Esophagus (tissue), 2 donors: ENCODE data around the gene RNF212. TPM values are rescaled to one million over a fixed set of nuclear protein-coding genes. Genes with fewer than 3 reads are reported as not detected.

ENCODE experiments used
- H3K27ac ChIP-seq, 2 donors: one replicate each; pipeline ENCODE4 v1.5.1; 2013; ENCODE audit warnings: low read depth in 2 of 2, mild to moderate bottlenecking in 2 of 2, inconsistent platforms in 1 of 2, low read length in 1 of 2, moderate library complexity in 1 of 2
- H3K27me3 ChIP-seq, 2 donors: one replicate each; pipeline ENCODE4 v1.6.1; 2013; ENCODE audit warnings: low read length in 2 of 2, control low read depth in 1 of 2, mild to moderate bottlenecking in 1 of 2; ENCODE audit not compliant: insufficient read depth in 2 of 2, control insufficient read depth in 1 of 2
- H3K36me3 ChIP-seq, 2 donors: one replicate each; pipeline ENCODE4 v1.6.1; 2013; ENCODE audit warnings: low read length in 1 of 2; ENCODE audit not compliant: control insufficient read depth in 2 of 2, insufficient read depth in 2 of 2
- H3K4me1 ChIP-seq, 2 donors: one replicate each; pipeline ENCODE4 v1.6.1; 2013; ENCODE audit warnings: low read length in 1 of 2; ENCODE audit not compliant: control insufficient read depth in 2 of 2, insufficient read depth in 2 of 2
- H3K4me3 ChIP-seq, 2 donors: one replicate each; pipeline ENCODE4 v1.5.1; 2013; ENCODE audit warnings: low read length in 2 of 2, mild to moderate bottlenecking in 2 of 2, low read depth in 1 of 2, moderate library complexity in 1 of 2
- H3K9me3 ChIP-seq, 2 donors: one replicate each; pipeline ENCODE4 v1.6.1; 2013; ENCODE audit warnings: mild to moderate bottlenecking in 2 of 2, low read depth in 1 of 2, low read length in 1 of 2, moderate library complexity in 1 of 2; ENCODE audit not compliant: control insufficient read depth in 2 of 2, insufficient read depth in 1 of 2
- WGBS, 2 donors: extraction: QIAGEN DNeasy Blood & Tissue Kit; methylation state at CpG; one replicate each; pipeline ENCODE4 v1.1.7; 2013; 5-methylcytosine and 5-hydroxymethylcytosine counted together
- polyA plus RNA-seq, 2 donors: library from polyadenylated mRNA; stranded (reverse); fragments of 200-250 nt; gene quantifications; one replicate each; pipeline ENCODE4 v1.2.3, GENCODE V29; 2013
- donor health status: healthy with polysubstance abuse.
- donor health status: Bipolar disorder and iron deficiency.

Gene RNF212
- polyA plus RNA-seq, 2 donors, result 1.2 to 1.7 TPM

DNA sequence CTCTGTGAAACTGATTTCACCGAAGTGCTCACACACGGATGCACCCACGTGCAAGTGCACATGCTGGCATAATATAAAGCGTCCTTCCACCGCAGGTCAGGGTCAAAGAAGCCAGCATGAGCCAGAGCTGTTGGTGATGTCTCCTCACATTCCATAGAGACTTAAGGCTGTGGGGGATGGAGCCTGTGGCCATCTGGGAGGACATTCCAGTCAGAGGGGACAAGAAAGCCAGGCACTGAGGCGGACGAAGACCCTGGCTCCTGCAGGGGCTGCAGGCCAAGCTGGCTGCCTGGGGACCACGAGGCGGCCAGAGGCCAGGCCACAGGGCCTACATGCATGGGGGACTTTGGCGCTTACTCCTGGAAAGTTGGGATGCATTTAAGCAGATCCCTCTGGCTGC lies 7.7 kb downstream of the RNF212 start:
- Histone ChIP-seq H3K27me3 (no peaks in the 10 kb centered on the region), H3K36me3 (no peaks in the 10 kb centered on the region), H3K9me3 (no peaks in the 10 kb centered on the region), H3K4me3 (no peak overlapping the region), H3K4me1 (no peaks in the 10 kb centered on the region), H3K27ac (no peak overlapping the region)
- WGBS, 2 donors, result 75 to 79% methylated on average over 10 of the region's 10 CpGs

DNA sequence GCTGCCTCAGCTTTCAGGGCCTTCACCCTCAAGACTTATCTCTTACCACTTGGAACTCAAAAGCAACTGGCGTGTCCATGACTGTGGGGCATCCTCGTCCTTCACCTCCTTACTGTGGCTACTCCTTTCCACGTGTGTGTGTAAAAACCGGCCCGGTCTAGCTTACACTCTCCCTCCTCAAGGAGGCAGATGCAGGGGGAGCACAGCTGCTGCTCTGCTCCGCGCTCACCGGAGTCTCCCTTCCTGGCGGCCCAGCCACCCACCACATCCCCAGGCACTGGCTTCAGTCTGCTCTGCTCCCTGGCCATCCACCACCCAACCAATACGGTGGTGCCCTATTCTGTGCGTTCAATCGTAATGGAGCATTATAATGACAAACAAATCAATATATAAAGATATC lies 8.3 kb downstream of the RNF212 start:
- no peaks in the 10 kb centered on the region for H3K9me3 ChIP-seq
- H3K27ac ChIP-seq, result no peak overlapping the region
- H3K4me3 ChIP-seq, result no peak overlapping the region
- H3K36me3 ChIP-seq, result no peaks in the 10 kb centered on the region
- WGBS, 2 donors, result 78% methylated on average over 12 of the region's 12 CpGs
- H3K27me3 ChIP-seq, result no peaks in the 10 kb centered on the region
- H3K4me1 ChIP-seq, result no peaks in the 10 kb centered on the region

DNA sequence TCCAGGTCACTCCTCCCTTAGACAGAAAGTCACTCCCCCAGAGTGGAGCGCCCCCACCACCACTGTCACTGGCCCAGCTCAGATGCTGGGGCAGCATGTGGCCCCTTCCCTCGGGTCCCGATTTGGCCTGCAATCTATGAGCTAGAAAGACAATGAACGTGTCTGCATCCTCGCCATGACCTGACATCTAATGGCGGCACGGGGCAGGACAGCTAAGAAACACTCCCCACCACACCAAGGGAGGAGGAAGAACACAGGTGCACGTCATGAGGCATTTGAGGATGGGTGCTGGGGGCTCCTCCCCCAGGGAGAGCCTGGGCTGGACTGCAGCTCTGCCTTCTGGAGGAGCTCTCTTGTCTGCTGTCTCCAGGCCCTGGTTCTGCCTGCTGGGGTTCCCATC lies 8.7 kb downstream of the RNF212 start:
- Histone ChIP-seq H3K4me3 (no peak overlapping the region), H3K27ac (no peak overlapping the region), H3K27me3 (no peaks in the 10 kb centered on the region), H3K9me3 (no peaks in the 10 kb centered on the region), H3K36me3 (no peaks in the 10 kb centered on the region), H3K4me1 (no peaks in the 10 kb centered on the region)
- WGBS, 2 donors, result 86 to 88% methylated on average over 8 of the region's 8 CpGs

DNA sequence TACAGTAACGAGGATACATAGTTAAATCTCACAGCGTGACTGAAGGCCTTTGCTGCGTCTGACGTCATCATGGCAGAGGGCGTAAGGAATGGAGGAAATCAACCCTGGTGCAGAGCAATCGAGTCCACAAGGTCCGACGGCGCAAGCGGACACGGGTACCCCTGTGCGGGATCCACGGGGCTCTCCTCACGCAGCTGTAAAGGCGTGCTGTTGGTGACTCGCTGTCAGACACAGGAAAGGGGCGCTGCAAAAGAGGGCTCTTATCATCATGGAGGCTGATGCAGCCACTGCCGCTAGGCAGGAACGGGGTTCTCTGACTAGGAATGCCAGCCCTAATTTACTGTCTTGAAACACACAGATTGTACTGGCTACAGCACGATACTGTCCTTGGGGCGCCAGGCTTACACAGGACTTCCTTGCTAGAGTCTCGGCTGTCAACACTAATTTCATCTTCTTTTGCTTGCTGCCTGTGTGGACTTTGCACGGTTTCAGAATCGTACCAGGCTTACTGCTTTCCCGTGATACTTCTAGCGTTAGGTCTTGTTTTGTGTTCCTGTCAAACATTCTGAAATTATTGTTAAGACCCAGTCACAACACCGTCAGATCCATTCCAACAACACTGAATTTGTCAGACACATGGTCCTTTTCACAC lies 13.6 kb downstream of the RNF212 start:
- Histone ChIP-seq H3K4me1 (no peaks in the 10 kb centered on the region), H3K36me3 (no peaks in the 10 kb centered on the region), H3K27me3 (no peaks in the 10 kb centered on the region), H3K9me3 (no peaks in the 10 kb centered on the region), H3K4me3 (no peak overlapping the region), H3K27ac (no peak overlapping the region)
- WGBS, 2 donors, result 75 to 88% methylated on average over 27 of the region's 27 CpGs

DNA sequence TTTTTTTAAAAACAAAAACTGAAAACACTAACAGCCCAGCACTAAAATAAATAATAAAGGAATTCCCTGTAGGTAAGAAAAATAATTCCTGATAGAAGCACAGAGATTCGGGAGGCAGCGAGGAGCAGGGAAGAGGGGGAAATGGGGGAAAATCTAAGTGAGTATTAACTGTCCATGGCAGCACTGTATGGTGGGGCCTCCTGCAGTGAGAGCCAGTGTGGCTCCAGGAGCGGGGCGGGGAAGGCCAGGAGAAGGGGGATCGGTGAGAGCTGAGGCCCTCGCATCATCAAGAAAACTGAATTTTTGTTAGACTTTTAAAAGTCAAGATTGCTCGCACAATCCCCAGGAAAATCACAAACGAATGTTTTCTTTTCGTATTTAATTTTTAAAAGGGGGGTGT lies 14.1 kb downstream of the RNF212 start:
- no peak overlapping the region for H3K4me3 ChIP-seq
- no peaks in the 10 kb centered on the region for H3K9me3 ChIP-seq
- no peaks in the 10 kb centered on the region for H3K4me1 ChIP-seq
- 80 to 93% methylated on average over 9 of the region's 9 CpGs for WGBS, 2 donors
- no peak overlapping the region for H3K27ac ChIP-seq
- no peaks in the 10 kb centered on the region for H3K27me3 ChIP-seq
- no peaks in the 10 kb centered on the region for H3K36me3 ChIP-seq

DNA sequence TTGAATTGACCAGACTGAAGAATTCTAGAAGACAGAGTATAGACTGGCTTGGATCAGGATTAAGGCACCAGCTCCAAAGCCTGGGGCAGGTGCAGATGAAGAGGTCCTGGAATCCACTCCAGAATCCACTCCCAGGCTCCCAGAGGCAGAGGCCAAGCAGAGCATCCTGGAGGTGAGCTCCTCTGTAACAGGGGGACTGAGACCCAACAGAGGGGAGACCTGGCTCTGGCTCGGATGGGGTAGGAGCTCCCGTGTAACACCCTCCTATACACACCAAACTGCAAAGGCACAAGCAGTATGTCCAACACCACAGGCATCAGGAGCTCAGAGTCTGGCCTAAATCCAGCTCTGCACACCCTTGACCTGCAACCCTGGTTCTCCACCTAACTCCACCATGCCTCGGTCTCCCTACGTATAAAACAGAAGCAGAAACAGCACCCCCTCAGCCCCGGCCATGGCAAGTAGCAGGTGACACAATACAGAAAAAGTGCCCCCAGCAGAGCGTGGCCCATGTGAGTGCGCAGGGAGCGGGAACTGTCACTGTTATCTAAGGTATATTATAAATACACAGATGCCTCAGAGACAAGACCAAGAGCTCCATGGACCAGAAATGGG lies 14.9 kb downstream of the RNF212 start:
- WGBS, 2 donors, result 91 to 95% methylated on average over 8 of the region's 8 CpGs
- Histone ChIP-seq H3K36me3 (no peaks in the 10 kb centered on the region), H3K4me1 (no peaks in the 10 kb centered on the region), H3K4me3 (no peak overlapping the region), H3K27me3 (no peaks in the 10 kb centered on the region), H3K27ac (no peak overlapping the region), H3K9me3 (no peaks in the 10 kb centered on the region)

DNA sequence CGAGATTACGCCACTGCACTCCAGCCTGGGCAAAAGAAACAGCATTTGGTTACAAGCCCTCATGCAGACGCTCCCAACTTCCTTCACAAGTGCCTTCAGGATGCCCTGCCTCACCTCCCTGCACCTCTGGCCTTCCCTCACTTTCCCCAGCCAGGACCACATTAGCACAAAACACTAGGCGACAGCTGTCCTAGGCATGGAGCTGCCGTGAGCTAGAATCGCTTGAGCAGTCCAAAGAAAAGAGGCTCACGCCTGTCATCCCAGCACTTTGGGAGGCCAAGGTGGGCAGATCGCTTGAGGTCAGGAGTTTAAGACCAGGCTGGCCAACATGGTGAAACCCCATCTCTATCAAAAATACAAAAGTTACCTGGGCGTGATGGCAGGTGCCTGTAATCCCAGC lies 15.8 kb downstream of the RNF212 start:
- Histone ChIP-seq H3K4me1 (no peaks in the 10 kb centered on the region), H3K9me3 (no peaks in the 10 kb centered on the region), H3K27me3 (no peaks in the 10 kb centered on the region), H3K36me3 (no peaks in the 10 kb centered on the region), H3K27ac (no peak overlapping the region), H3K4me3 (no peak overlapping the region)
- 92 to 93% methylated on average over 9 of the region's 9 CpGs for WGBS, 2 donors

DNA sequence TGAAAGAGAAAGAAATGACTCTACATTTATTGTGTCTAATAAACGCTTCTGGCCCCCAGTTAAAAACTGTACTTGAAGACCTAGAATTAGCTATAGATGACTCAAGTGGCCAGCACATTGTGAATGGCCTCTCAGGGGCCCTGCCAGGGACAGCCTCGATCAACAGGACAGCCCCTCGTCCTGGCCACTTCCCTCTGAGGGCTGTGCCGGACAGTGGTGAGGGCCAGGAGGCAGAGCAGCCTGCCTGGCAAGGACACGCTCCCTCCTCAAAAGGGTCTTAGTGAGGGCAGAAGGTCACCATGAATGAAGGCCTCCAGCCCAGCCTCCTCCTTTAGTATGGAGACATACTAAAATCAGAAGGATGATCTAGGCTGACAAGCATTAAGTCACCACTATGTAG lies 16.5 kb downstream of the RNF212 start:
- Histone ChIP-seq H3K4me3 (no peak overlapping the region), H3K36me3 (no peaks in the 10 kb centered on the region), H3K4me1 (no peaks in the 10 kb centered on the region), H3K27ac (no peak overlapping the region), H3K27me3 (no peaks in the 10 kb centered on the region), H3K9me3 (no peaks in the 10 kb centered on the region)
- WGBS, 2 donors, result 82 to 89% methylated on average over 5 of the region's 5 CpGs

DNA sequence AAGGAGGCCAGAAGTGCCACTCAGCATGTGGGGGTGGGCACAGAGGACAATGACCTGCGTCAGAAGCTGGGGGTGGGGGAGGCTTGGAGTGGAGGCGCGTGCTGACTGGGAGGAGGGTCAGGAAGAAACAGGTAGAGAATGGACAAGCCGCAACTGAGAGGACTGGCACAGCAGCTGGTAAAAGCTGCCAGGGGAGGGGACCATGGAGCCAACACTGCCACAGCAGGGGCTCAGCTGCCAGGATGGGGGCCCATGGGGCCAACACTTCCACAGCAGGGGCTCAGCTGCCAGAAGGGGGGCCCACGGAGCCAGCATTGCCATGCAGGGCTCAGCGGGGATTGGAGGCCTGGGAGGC lies 19.1 kb downstream of the RNF212 start:
- 69 to 70% methylated on average over 6 of the region's 6 CpGs for WGBS, 2 donors
- H3K36me3 ChIP-seq, result no peaks in the 10 kb centered on the region
- no peaks in the 10 kb centered on the region for H3K27me3 ChIP-seq
- H3K4me3 ChIP-seq, result no peak overlapping the region
- no peaks in the 10 kb centered on the region for H3K4me1 ChIP-seq
- no peak overlapping the region for H3K27ac ChIP-seq
- H3K9me3 ChIP-seq, result no peaks in the 10 kb centered on the region
